PFSK-1 (cell line): ENCODE data around the gene CCDC152.

Experiments used
- FOXP2 ChIP-seq: optimal IDR thresholded peaks from 2 replicates; pipeline ENCODE3; 2011; ENCODE audit warnings: borderline replicate concordance, control low read depth, inconsistent platforms; ENCODE audit not compliant: insufficient read depth; ENCODE audit errors: extremely low read length, extremely low read depth
- POLR2AphosphoS5 ChIP-seq: IDR thresholded peaks from 2 replicates; pipeline ENCODE4 v1.6.1; 2012; ENCODE audit warnings: low read depth, mild to moderate bottlenecking, control low read depth, low read length, moderate library complexity
- REST ChIP-seq, 2 experiments: IDR thresholded peaks; 2 replicates each; pipeline versions ENCODE4 v1.6.1 to v1.8.0; 2011 to 2012; ENCODE audit warnings: low read depth in 2 of 2, low read length in 2 of 2, control low read depth in 1 of 2, inconsistent platforms in 1 of 2, mild to moderate bottlenecking in 1 of 2, moderate library complexity in 1 of 2; ENCODE audit not compliant: insufficient read depth in 1 of 2
- TAF1 ChIP-seq: IDR thresholded peaks from 2 replicates; pipeline ENCODE4 v1.6.1; 2012; ENCODE audit warnings: low read length, control low read depth, borderline replicate concordance; ENCODE audit not compliant: insufficient read depth

GRCh38 chr5:42750507-42750906 is 6.1 kb upstream of the CCDC152 start:
- no peak for TF ChIP-seq POLR2AphosphoS5
- no peak for TF ChIP-seq REST (IDR thresholded peaks at IDR 0.05; ENCODE audit: insufficient read depth in 1 of 2, low read depth in 2 of 2, low read length in 2 of 2)
- TF ChIP-seq TAF1, result no peak
- TF ChIP-seq FOXP2, result no peak
